PC-9 (cell line): ENCODE results near the gene TNK1. TPM values are rescaled to one million over a fixed set of nuclear protein-coding genes. Genes with fewer than 3 reads are reported as not detected.

Source experiments
- BruUV-seq: library from RNA; stranded (reverse); fragments of 400-500 nt; replicated peaks from 2 replicates; lab custom pipeline; 2021; lab: Mats Ljungman, UMichigan
- CTCF ChIA-PET: fragments of 300-600 bp; sonication (Branson Sonifier 250); formaldehyde crosslinking; loops from one replicate; lab custom pipeline; 2022; ENCODE audit warnings: antibody characterized with exemption; lab: Charles Lee
- POLR2A ChIA-PET: fragments of 300-600 bp; sonication (Branson Sonifier 250); formaldehyde crosslinking; loops from one replicate; lab custom pipeline; 2022; ENCODE audit warnings: antibody characterized with exemption; ENCODE audit not compliant: unreplicated experiment; lab: Charles Lee
- DNase-seq, 2 experiments: peaks; one replicate each; pipeline versions ENCODE4 v3.0.0 to v3.0.0-alpha.2; 2015 to 2022; ENCODE audit warnings: mixed read lengths in 1 of 2
- H2AFZ ChIP-seq: fragments of 200-600 bp; sonication (generic); 2 replicates; pipeline ENCODE4 v1.8.1; 2017; ENCODE audit warnings: antibody characterized with exemption
- H3F3A ChIP-seq: fragments of 200-600 bp; sonication (generic); 2 replicates; pipeline ENCODE4 v1.8.1; 2017; ENCODE audit warnings: antibody characterized with exemption, mild to moderate bottlenecking, low read depth; ENCODE audit not compliant: insufficient read depth
- H3K27ac ChIP-seq: fragments of 200-600 bp; sonication (generic); 2 replicates; pipeline ENCODE4 v1.6.1; 2016; ENCODE audit warnings: mixed run types
- H3K27me3 ChIP-seq: fragments of 200-600 bp; sonication (generic); 2 replicates; pipeline ENCODE4 v1.6.1; 2016; ENCODE audit warnings: low read depth, mixed run types; ENCODE audit not compliant: insufficient read depth
- H3K36me3 ChIP-seq: fragments of 200-600 bp; sonication (generic); 2 replicates; pipeline ENCODE4 v1.6.1; 2016; ENCODE audit warnings: low read depth, mixed run types
- H3K4me1 ChIP-seq: fragments of 200-600 bp; sonication (generic); replicated peaks from 2 replicates; pipeline ENCODE4 v1.6.1; 2016; ENCODE audit warnings: mixed run types; ENCODE audit not compliant: insufficient read depth
- H3K4me2 ChIP-seq: fragments of 200-600 bp; sonication (generic); 2 replicates; pipeline ENCODE4 v1.6.1; 2017; ENCODE audit warnings: mixed run types
- H3K4me3 ChIP-seq: fragments of 200-600 bp; sonication (generic); 2 replicates; pipeline ENCODE4 v1.6.1; 2016; ENCODE audit warnings: mixed run types
- H3K79me2 ChIP-seq: fragments of 200-600 bp; sonication (generic); 2 replicates; pipeline ENCODE4 v1.6.1; 2017; ENCODE audit warnings: low read depth, mixed run types
- H3K9me2 ChIP-seq: fragments of 200-600 bp; sonication (generic); 2 replicates; pipeline ENCODE4 v1.8.1; 2017; ENCODE audit warnings: mild to moderate bottlenecking; ENCODE audit not compliant: insufficient read depth
- H3K9me3 ChIP-seq: fragments of 200-600 bp; sonication (generic); 2 replicates; pipeline ENCODE4 v1.8.1; 2016; ENCODE audit warnings: low read depth; ENCODE audit not compliant: insufficient read depth
- H4K20me1 ChIP-seq: fragments of 200-600 bp; sonication (generic); 2 replicates; pipeline ENCODE4 v1.8.1; 2017; ENCODE audit not compliant: insufficient read depth
- CTCF ChIP-seq: fragments of 200-600 bp; sonication (generic); conservative IDR thresholded peaks from 2 replicates; pipeline ENCODE4 v1.6.1; 2017; ENCODE audit warnings: mixed run types, antibody characterized with exemption, mild to moderate bottlenecking, moderate library complexity
- EZH2 ChIP-seq: fragments of 200-600 bp; sonication (generic); IDR thresholded peaks from 2 replicates; pipeline ENCODE4 v1.8.0; 2017; ENCODE audit warnings: antibody characterized with exemption, low read depth
- intact Hi-C: fragments of 100-400 bp; cut with micrococcal nuclease; formaldehyde crosslinking; loops from one replicate; pipeline ENCODE4 v1.10.0; 2022; ENCODE audit not compliant: unreplicated experiment
- total RNA-seq: library from RNA; stranded (reverse); gene quantifications from 2 replicates; pipeline ENCODE4 v1.2.3, GENCODE V29; 2021

TNK1 gene
- total RNA-seq, 1 experiment from 2014 or later = 18.8 TPM

GRCh38 chr17:7437950-7438614, 57.2 kb downstream of the TNK1 start:
- Histone ChIP-seq H3K27me3 (no peaks in the 10 kb centered on the region), H3K36me3 (no peaks in the 10 kb centered on the region), H3K4me3 (peak overlapping the region; percentile 11; the same call in 1 of the 2 replicates), H3K9me2 (no peaks in the 10 kb centered on the region), H3F3A (peaks cover 13% of the 10 kb centered on the region; the same call in 1 of the 2 replicates), H4K20me1 (no peaks in the 10 kb centered on the region), H3K27ac (no peak overlapping the region), H3K9me3 (no peaks in the 10 kb centered on the region), H2AFZ (no peak overlapping the region), H3K79me2 (peaks cover 8% of the 10 kb centered on the region; the same call in 1 of the 2 replicates), H3K4me2 (peak overlapping the region; percentile 90), H3K4me1 (0 out of 2 replicates have a peak, but pooled peaks cover 7% of the 10 kb centered on the region)
- TF ChIP-seq CTCF (no peak), EZH2 (no peak)
- ChIA-PET CTCF (no interaction called here), POLR2A (interaction anchor here (0.6 kb wide), 2 partner anchors 145 to 250 kb away, joined by 6 to 7 read pairs; no protein-coding TSS in a partner anchor)
- intact Hi-C loops = loop anchor here (1.0 to 5.0 kb wide), 3 partner anchors 43 to 123 kb away; partner anchors contain the start of genes PLSCR3 and SENP3
- peak in 1 of 2 experiments; percentile 84 for DNase-seq
- no TSS peak for BruUV-seq

GRCh38 chr17:7438656-7439460, 58.0 kb downstream of the TNK1 start:
- no TSS peak for BruUV-seq
- H3K9me2 ChIP-seq = no peaks in the 10 kb centered on the region
- peak overlapping the region; percentile 71 for H3K4me3 ChIP-seq
- no peaks in the 10 kb centered on the region for H3K9me3 ChIP-seq
- ChIA-PET CTCF (no interaction called here), POLR2A (interaction anchor here (0.6 to 0.8 kb wide), 2 partner anchors 20 to 249 kb away, joined by 6 to 21 read pairs; no protein-coding TSS in a partner anchor)
- intact Hi-C loops = loop anchor here (1.0 to 5.0 kb wide), 2 partner anchors 63 to 122 kb away; partner anchors contain the start of gene SENP3
- H3F3A ChIP-seq = peaks cover 13% of the 10 kb centered on the region; the same call in 1 of the 2 replicates
- H4K20me1 ChIP-seq = no peaks in the 10 kb centered on the region
- H3K79me2 ChIP-seq = peaks cover 8% of the 10 kb centered on the region; the same call in 1 of the 2 replicates
- TF ChIP-seq EZH2 (no peak), CTCF (no peak)
- H3K4me2 ChIP-seq = peak overlapping the region; percentile 90
- no peak overlapping the region for H2AFZ ChIP-seq
- H3K27ac ChIP-seq = no peak overlapping the region
- DNase-seq = no peak
- H3K27me3 ChIP-seq = no peaks in the 10 kb centered on the region
- peaks cover 9% of the 10 kb centered on the region; the same call in 1 of the 2 replicates for H3K4me1 ChIP-seq
- H3K36me3 ChIP-seq = no peaks in the 10 kb centered on the region

Other genes starting within 250 kb of the TNK1 start
- gene ASGR1, start 201.7 kb upstream of the TNK1 start, total RNA-seq = 3.5 and 5.9 TPM in 2 replicates
- 27.1 and 32.8 TPM in 2 replicates for gene DLG4, start 161.3 kb upstream of the TNK1 start, total RNA-seq
- gene ACADVL, start 161.2 kb upstream of the TNK1 start, total RNA-seq = 531 and 604 TPM in 2 replicates
- 77.9 and 86.8 TPM in 2 replicates for gene DVL2, start 146.6 kb upstream of the TNK1 start, total RNA-seq
- gene PHF23, start 141.6 kb upstream of the TNK1 start, total RNA-seq = 64.5 and 65.8 TPM in 2 replicates
- 424 and 457 TPM in 2 replicates for gene GABARAP, start 138.6 kb upstream of the TNK1 start, total RNA-seq
- 173 and 203 TPM in 2 replicates for gene CTDNEP1, start 129.4 kb upstream of the TNK1 start, total RNA-seq
- gene ELP5, start 128.9 kb upstream of the TNK1 start, total RNA-seq = 31.8 and 45.1 TPM in 2 replicates
- gene CLDN7, start 118.6 kb upstream of the TNK1 start, total RNA-seq = 390 and 442 TPM in 2 replicates
- 1.5 and 1.6 TPM in 2 replicates for gene SLC2A4, start 99.4 kb upstream of the TNK1 start, total RNA-seq
- 0.65 and 0.68 TPM in 2 replicates for gene YBX2, start 86.5 kb upstream of the TNK1 start, total RNA-seq
- gene EIF5A, start 73.5 kb upstream of the TNK1 start, total RNA-seq = 806 and 1,298 TPM in 2 replicates
- gene GPS2, start 65.7 kb upstream of the TNK1 start, total RNA-seq = 43.5 and 61.3 TPM in 2 replicates
- gene NEURL4, start 51.8 kb upstream of the TNK1 start, total RNA-seq = 46.5 and 57.9 TPM in 2 replicates
- gene ACAP1, start 44.6 kb upstream of the TNK1 start, total RNA-seq = 10.9 and 28.5 TPM in 2 replicates
- gene KCTD11, start 28.9 kb upstream of the TNK1 start, total RNA-seq = 16.4 and 18.3 TPM in 2 replicates
- gene TMEM95, start 25.9 kb upstream of the TNK1 start, total RNA-seq = 0.45 and 0.50 TPM in 2 replicates
- gene PLSCR3, start 13.4 kb downstream of the TNK1 start, total RNA-seq = 53.0 and 64.5 TPM in 2 replicates
- gene TMEM256, start 23.0 kb downstream of the TNK1 start, total RNA-seq = 55.4 and 91.7 TPM in 2 replicates
- gene NLGN2, start 26.8 kb downstream of the TNK1 start, total RNA-seq = 86.3 and 98.8 TPM in 2 replicates
- gene SPEM1, start 39.2 kb downstream of the TNK1 start, total RNA-seq = 0.83 and 1.1 TPM in 2 replicates
- 0.50 TPM in 1 of 2 replicates, not detected in the other for gene SPEM2, start 44.5 kb downstream of the TNK1 start, total RNA-seq
- not detected in 2 replicates for gene SPEM3, start 47.8 kb downstream of the TNK1 start, total RNA-seq
- gene TMEM102, start 54.3 kb downstream of the TNK1 start, total RNA-seq = 17.0 and 20.7 TPM in 2 replicates
- 15.2 and 23.2 TPM in 2 replicates for gene FGF11, start 58.4 kb downstream of the TNK1 start, total RNA-seq
- 31.9 and 53.4 TPM in 2 replicates for gene CHRNB1, start 64.0 kb downstream of the TNK1 start, total RNA-seq
- gene ZBTB4, start 98.5 kb downstream of the TNK1 start, total RNA-seq = 50.6 and 54.0 TPM in 2 replicates
- gene SLC35G6, start 100.4 kb downstream of the TNK1 start, total RNA-seq = not detected in 2 replicates
- 149 and 166 TPM in 2 replicates for gene POLR2A, start 103.3 kb downstream of the TNK1 start, total RNA-seq
- 14.3 and 21.5 TPM in 2 replicates for gene TNFSF12, start 168.0 kb downstream of the TNK1 start, total RNA-seq
- 46.4 and 65.4 TPM in 2 replicates for gene TNFSF13, start 177.7 kb downstream of the TNK1 start, total RNA-seq
- gene SENP3, start 180.8 kb downstream of the TNK1 start, total RNA-seq = 68.4 and 72.4 TPM in 2 replicates
- gene CD68, start 198.5 kb downstream of the TNK1 start, total RNA-seq = 27.0 and 37.0 TPM in 2 replicates
- 33.4 and 44.2 TPM in 2 replicates for gene MPDU1, start 202.8 kb downstream of the TNK1 start, total RNA-seq
- 80.9 and 124 TPM in 2 replicates for gene SOX15, start 209.0 kb downstream of the TNK1 start, total RNA-seq
- gene FXR2, start 233.8 kb downstream of the TNK1 start, total RNA-seq = 61.5 and 63.7 TPM in 2 replicates
- gene SAT2, start 246.7 kb downstream of the TNK1 start, total RNA-seq = 52.0 and 68.7 TPM in 2 replicates
- 0.52 and 1.0 TPM in 2 replicates for gene SHBG, start 249.0 kb downstream of the TNK1 start, total RNA-seq